NCI-H1105 treated with DMSO at 0.1 percent for 48 hours (cell line): ENCODE measurements around the gene LRRC1.
"Not testable (repeated sequence)": the region's sequence is repeated elsewhere in the genome, so short reads cannot be mapped to it uniquely, and the experiment has no call there.

Experiments
- DNase-seq: peaks from one replicate; lab custom pipeline; 2025; lab: John Stamatoyannopoulos, UW

LRRC1 gene

GRCh38 chr6:53794720-53795339, at the start of gene LRRC1:
Gene LRRC1 (plus strand): TSS chr6:53795005. CDS start chr6:53795257, 252 bp downstream.
- DNase-seq: peak; percentile 90

GRCh38 chr6:53746442-53747103, 48.2 kb upstream of the LRRC1 start:
- peak; percentile 90 for DNase-seq

GRCh38 chr6:53750052-53750650, 44.7 kb upstream of the LRRC1 start:
- no peak for DNase-seq

GRCh38 chr6:53751417-53751816, 43.4 kb upstream of the LRRC1 start:
- no peak for DNase-seq

GRCh38 chr6:53752440-53752839, 42.4 kb upstream of the LRRC1 start:
- no peak for DNase-seq

GRCh38 chr6:53752856-53753255, 41.9 kb upstream of the LRRC1 start:
- DNase-seq: no peak

- DNase-seq: no peak
These were observed 40.5 kb upstream of the LRRC1 start for GRCh38 chr6:53754330-53754729.

- DNase-seq: no peak
These were observed 38.4 kb upstream of the LRRC1 start for GRCh38 chr6:53756396-53756795.

- no peak for DNase-seq
These were observed 36.3 kb upstream of the LRRC1 start for GRCh38 chr6:53758496-53758895.

- DNase-seq: no peak
These were observed 33.8 kb upstream of the LRRC1 start for GRCh38 chr6:53761036-53761435.

GRCh38 chr6:53765270-53765669, 29.5 kb upstream of the LRRC1 start:
- DNase-seq: no peak

GRCh38 chr6:53766930-53767329, 27.9 kb upstream of the LRRC1 start:
- DNase-seq: no peak

- no peak for DNase-seq
These were observed 26.9 kb upstream of the LRRC1 start for GRCh38 chr6:53767941-53768340.

GRCh38 chr6:53768636-53769035, 26.2 kb upstream of the LRRC1 start:
- no peak for DNase-seq

- peak; percentile 43 for DNase-seq
These were observed 24.0 kb upstream of the LRRC1 start for GRCh38 chr6:53770780-53771249.

- no peak for DNase-seq
These were observed 22.8 kb upstream of the LRRC1 start for GRCh38 chr6:53771785-53772624.

GRCh38 chr6:53773044-53773696, 21.6 kb upstream of the LRRC1 start:
- DNase-seq: no peak

- not testable (repeated sequence) for DNase-seq
These were observed 18.7 kb upstream of the LRRC1 start for GRCh38 chr6:53776152-53776551.

GRCh38 chr6:53784991-53785390, 9.8 kb upstream of the LRRC1 start:
- DNase-seq: not testable (repeated sequence)

GRCh38 chr6:53786832-53787231, 8.0 kb upstream of the LRRC1 start:
- DNase-seq: no peak

- no peak for DNase-seq
These were observed 3.9 kb upstream of the LRRC1 start for GRCh38 chr6:53790886-53791285.

- no peak for DNase-seq
These were observed 2.8 kb upstream of the LRRC1 start for GRCh38 chr6:53792016-53792415.
